Dedifferentiated amniotic fluid mesenchymal stem cell (primary cell): ENCODE data around the gene LIMS4.
"Not testable (repeated sequence)": the region's sequence is repeated elsewhere in the genome, so short reads cannot be mapped to it uniquely, and the experiment has no call there.

Experiments used
- DNase-seq: peaks from one replicate; pipeline ENCODE4 v3.0.0-alpha.2; 2016; ENCODE audit errors: extremely low spot score

The LIMS4 gene

GRCh38 chr2:110449127-110449947, 23.3 kb downstream of the LIMS4 start:
- not testable (repeated sequence) for DNase-seq

- not testable (repeated sequence) for DNase-seq
These were observed 26.0 kb downstream of the LIMS4 start for GRCh38 chr2:110446644-110447043.

GRCh38 chr2:110443305-110444005, 29.2 kb downstream of the LIMS4 start:
- DNase-seq, result not testable (repeated sequence)

- DNase-seq, result not testable (repeated sequence)
These were observed 30.7 kb downstream of the LIMS4 start for GRCh38 chr2:110441905-110442304.

- not testable (repeated sequence) for DNase-seq
These were observed 38.1 kb downstream of the LIMS4 start for GRCh38 chr2:110434565-110434964.

- not testable (repeated sequence) for DNase-seq
These were observed 46.9 kb downstream of the LIMS4 start for GRCh38 chr2:110425725-110426124.

- DNase-seq, result not testable (repeated sequence)
These were observed 48.2 kb downstream of the LIMS4 start for GRCh38 chr2:110424421-110424820.

GRCh38 chr2:110423574-110423962, 49.0 kb downstream of the LIMS4 start:
- DNase-seq, result not testable (repeated sequence)

- DNase-seq, result not testable (repeated sequence)
These were observed 49.6 kb downstream of the LIMS4 start for GRCh38 chr2:110422852-110423573.

- DNase-seq, result not testable (repeated sequence)
These were observed 51.8 kb downstream of the LIMS4 start for GRCh38 chr2:110420641-110421354.

GRCh38 chr2:110407142-110407541, 65.5 kb downstream of the LIMS4 start:
- DNase-seq, result not testable (repeated sequence)

- not testable (repeated sequence) for DNase-seq
These were observed 67.6 kb downstream of the LIMS4 start for GRCh38 chr2:110404988-110405387.

GRCh38 chr2:110404246-110404645, 68.4 kb downstream of the LIMS4 start:
- not testable (repeated sequence) for DNase-seq

- DNase-seq, result not testable (repeated sequence)
These were observed 71.5 kb downstream of the LIMS4 start for GRCh38 chr2:110401001-110401618.

GRCh38 chr2:110399378-110399777, 73.2 kb downstream of the LIMS4 start:
- DNase-seq, result not testable (repeated sequence)

- not testable (repeated sequence) for DNase-seq
These were observed 76.6 kb downstream of the LIMS4 start for GRCh38 chr2:110395990-110396389.
